CD4-positive, alpha-beta T cell (primary cell): ENCODE results near the gene GALNTL6. TPM values are rescaled to one million over a fixed set of nuclear protein-coding genes. Genes with fewer than 3 reads are reported as not detected.

Experiments
- ATAC-seq: fragments of 200-7000 bp; cut with Tn5 transposase; one replicate; pipeline ENCODE4 v1.10.0; 2022; ENCODE audit warnings: mild to moderate bottlenecking; ENCODE audit not compliant: poor library complexity
- CTCF ChIA-PET: fragments of 350-600 bp; sonication (Branson Sonifier 250); formaldehyde crosslinking; loops from one replicate; lab custom pipeline; 2021; ENCODE audit warnings: antibody characterized with exemption, inconsistent platforms; lab: Charles Lee
- POLR2A ChIA-PET: fragments of 350-600 bp; sonication (Branson Sonifier 250); formaldehyde crosslinking; loops from one replicate; lab custom pipeline; 2021; ENCODE audit warnings: antibody characterized with exemption, inconsistent platforms; lab: Charles Lee
- DNase-seq, 14 experiments: peaks; one replicate each; pipeline ENCODE4 v3.0.0-alpha.2; 2013 to 2020; ENCODE audit warnings: mixed read lengths in 2 of 14
- H3K27ac ChIP-seq, 2 donors: one replicate each; pipeline versions ENCODE4 v1.5.1 to v1.7.0; 2013; ENCODE audit warnings: low read length in 2 of 2, low read depth in 1 of 2, mild to moderate bottlenecking in 1 of 2
- H3K27me3 ChIP-seq, 2 experiments: 1 replicate in 1 of 2; 2 replicates in 1 of 2; pipeline versions ENCODE4 v1.6.1 to v1.7.0; 2013; ENCODE audit warnings: low read length in 2 of 2, control low read depth in 1 of 2, mild to moderate bottlenecking in 1 of 2, moderate library complexity in 1 of 2; ENCODE audit not compliant: insufficient read depth in 2 of 2, control insufficient read depth in 1 of 2
- H3K36me3 ChIP-seq: one replicate; pipeline ENCODE4 v1.6.1; 2013; ENCODE audit warnings: low read length, control low read depth; ENCODE audit not compliant: insufficient read depth
- H3K4me1 ChIP-seq: one replicate; pipeline ENCODE4 v1.6.1; 2013; ENCODE audit warnings: low read length, control low read depth; ENCODE audit not compliant: insufficient read depth
- H3K4me3 ChIP-seq: one replicate; pipeline ENCODE4 v1.5.1; 2013; ENCODE audit warnings: mild to moderate bottlenecking, low read length, moderate library complexity
- H3K9me3 ChIP-seq, 2 experiments: 1 replicate in 1 of 2; 2 replicates in 1 of 2; pipeline versions ENCODE4 v1.6.1 to v1.7.0; 2013; ENCODE audit warnings: low read length in 2 of 2, mild to moderate bottlenecking in 2 of 2, control low read depth in 1 of 2, moderate library complexity in 1 of 2; ENCODE audit not compliant: control insufficient read depth in 1 of 2, insufficient read depth in 1 of 2
- H3K27ac Mint-ChIP-seq: one replicate; pipeline ENCODE4 v1.8.0; 2020; ENCODE audit warnings: mixed read lengths
- H3K27me3 Mint-ChIP-seq: one replicate; pipeline ENCODE4 v1.8.0; 2021; ENCODE audit warnings: mixed read lengths
- H3K36me3 Mint-ChIP-seq: one replicate; pipeline ENCODE4 v1.8.0; 2021; ENCODE audit warnings: low read depth, mixed read lengths
- H3K4me1 Mint-ChIP-seq: one replicate; pipeline ENCODE4 v1.8.0; 2021; ENCODE audit warnings: low read depth, mixed read lengths
- H3K4me3 Mint-ChIP-seq: one replicate; pipeline ENCODE4 v1.8.0; 2020; ENCODE audit warnings: mild to moderate bottlenecking, mixed read lengths
- H3K9me3 Mint-ChIP-seq: one replicate; pipeline ENCODE4 v1.8.0; 2020; ENCODE audit warnings: mixed read lengths
- CTCF ChIP-seq: fragments of 200-600 bp; IDR thresholded peaks from one replicate; pipeline ENCODE4 v1.8.0; 2022; ENCODE audit warnings: antibody characterized with exemption, mild to moderate bottlenecking
- intact Hi-C, 2 experiments: fragments of 100-400 bp; cut with DNase I in 1 of 2; cut with micrococcal nuclease in 1 of 2; formaldehyde crosslinking; loops; one replicate each; pipeline versions ENCODE4 v1.15.1 to v1.9.0; 2023 to 2025; cut with DNase I, micrococcal nuclease
- total RNA-seq, 174 experiments: library from RNA in 2 of 174; stranded (reverse) in 2 of 174; gene quantifications; one replicate each; pipeline ENCODE4 v1.2.3 and lab custom pipeline; 2021 to 2026

The GALNTL6 gene
- total RNA-seq, 2 experiments from 2014 or later = not detected

- Mint-ChIP-seq H3K4me3 (no peak overlapping the region), H3K27ac (no peak overlapping the region), H3K9me3 (peaks cover 2% of the 10 kb centered on the region), H3K27me3 (no peaks in the 10 kb centered on the region), H3K4me1 (no peaks in the 10 kb centered on the region), H3K36me3 (no peaks in the 10 kb centered on the region)
- intact Hi-C loops = no loop called here
- Histone ChIP-seq H3K9me3 (peaks cover 0 to 8% of the 10 kb centered on the region in 2 experiments), H3K27ac (no peak overlapping the region), H3K4me3 (no peak overlapping the region), H3K4me1 (no peaks in the 10 kb centered on the region), H3K27me3 (no peaks in the 10 kb centered on the region), H3K36me3 (no peaks in the 10 kb centered on the region)
- ChIA-PET CTCF (no interaction called here), POLR2A (no interaction called here)
- TF ChIP-seq CTCF = no peak
- no peak for ATAC-seq
- DNase-seq = no peak
Measured at GRCh38 chr4:172481802-172482508, 668.8 kb downstream of the GALNTL6 start.

- no peaks in the 10 kb centered on the region for H3K4me1 Mint-ChIP-seq
- Histone ChIP-seq H3K4me1 (no peaks in the 10 kb centered on the region), H3K4me3 (no peak overlapping the region), H3K9me3 (peaks cover 0 to 8% of the 10 kb centered on the region in 2 experiments), H3K27me3 (no peaks in the 10 kb centered on the region), H3K36me3 (no peaks in the 10 kb centered on the region), H3K27ac (no peak overlapping the region)
- intact Hi-C loops = no loop called here
- no peaks in the 10 kb centered on the region for H3K36me3 Mint-ChIP-seq
- ChIA-PET CTCF (no interaction called here), POLR2A (no interaction called here)
- no peak for TF ChIP-seq CTCF
- H3K4me3 Mint-ChIP-seq = no peak overlapping the region
- H3K9me3 Mint-ChIP-seq = peaks cover 2% of the 10 kb centered on the region
- no peak for DNase-seq
- H3K27ac Mint-ChIP-seq = no peak overlapping the region
- no peaks in the 10 kb centered on the region for H3K27me3 Mint-ChIP-seq
- no peak for ATAC-seq
Measured at GRCh38 chr4:172485007-172485406, 671.8 kb downstream of the GALNTL6 start.

GRCh38 chr4:172486531-172486930 lies 673.3 kb downstream of the GALNTL6 start:
- peaks cover 0 to 8% of the 10 kb centered on the region in 2 experiments for H3K9me3 ChIP-seq
- no peaks in the 10 kb centered on the region for H3K27me3 ChIP-seq
- H3K9me3 Mint-ChIP-seq = peaks cover 2% of the 10 kb centered on the region
- H3K36me3 ChIP-seq = no peaks in the 10 kb centered on the region
- H3K4me3 ChIP-seq = no peak overlapping the region
- no peak for ATAC-seq
- no peaks in the 10 kb centered on the region for H3K27me3 Mint-ChIP-seq
- ChIA-PET CTCF (no interaction called here), POLR2A (no interaction called here)
- no peak overlapping the region for H3K27ac ChIP-seq
- no peak overlapping the region for H3K4me3 Mint-ChIP-seq
- no peak for TF ChIP-seq CTCF
- no peaks in the 10 kb centered on the region for H3K4me1 ChIP-seq
- no peaks in the 10 kb centered on the region for H3K36me3 Mint-ChIP-seq
- H3K27ac Mint-ChIP-seq = no peak overlapping the region
- H3K4me1 Mint-ChIP-seq = no peaks in the 10 kb centered on the region
- intact Hi-C loops = no loop called here
- no peak for DNase-seq
